CD8-positive, alpha-beta memory T cell (primary cell): ENCODE results near the gene GRID1. TPM values are rescaled to one million over a fixed set of nuclear protein-coding genes. Genes with fewer than 3 reads are reported as not detected.

ENCODE experiments used
- CTCF ChIA-PET: fragments of 350-600 bp; sonication (Branson Sonifier 250); formaldehyde crosslinking; loops from one replicate; lab custom pipeline; 2021; ENCODE audit warnings: antibody characterized with exemption; lab: Charles Lee
- POLR2A ChIA-PET: fragments of 350-600 bp; sonication (Branson Sonifier 250); formaldehyde crosslinking; loops from one replicate; lab custom pipeline; 2021; ENCODE audit warnings: antibody characterized with exemption; lab: Charles Lee
- DNase-seq, 5 donors: peaks; one replicate each; pipeline versions ENCODE4 v3.0.0 to v3.0.0-alpha.2; 2020 to 2022; ENCODE audit warnings: mixed read lengths in 1 of 5
- H3K27ac ChIP-seq: one replicate; pipeline ENCODE4 v1.7.0; 2013; ENCODE audit warnings: low read depth, mild to moderate bottlenecking, low read length, moderate library complexity
- H3K27me3 ChIP-seq: 2 replicates; pipeline ENCODE4 v1.7.0; 2013; ENCODE audit warnings: low read length, mild to moderate bottlenecking; ENCODE audit not compliant: insufficient read depth, poor library complexity, severe bottlenecking
- H3K36me3 ChIP-seq: 2 replicates; pipeline ENCODE4 v1.7.0; 2013; ENCODE audit warnings: mild to moderate bottlenecking, low read length, moderate library complexity; ENCODE audit not compliant: insufficient read depth
- H3K4me1 ChIP-seq: 2 replicates; pipeline ENCODE4 v1.7.0; 2013; ENCODE audit warnings: mild to moderate bottlenecking, low read length, moderate library complexity; ENCODE audit not compliant: insufficient read depth
- H3K4me3 ChIP-seq: 2 replicates; pipeline ENCODE4 v1.7.0; 2013; ENCODE audit warnings: mild to moderate bottlenecking, low read length
- H3K9me3 ChIP-seq: 2 replicates; pipeline ENCODE4 v1.7.0; 2013; ENCODE audit warnings: mild to moderate bottlenecking, low read length
- H3K27ac Mint-ChIP-seq, 8 donors: one replicate each; pipeline ENCODE4 v1.8.0; 2020 to 2021; ENCODE audit warnings: mixed read lengths in 8 of 8, mild to moderate bottlenecking in 6 of 8, inconsistent platforms in 3 of 8, moderate library complexity in 3 of 8
- H3K27me3 Mint-ChIP-seq, 2 donors: one replicate each; pipeline ENCODE4 v1.8.0; 2020 to 2021; ENCODE audit warnings: mixed read lengths in 2 of 2, mild to moderate bottlenecking in 1 of 2, moderate library complexity in 1 of 2
- H3K36me3 Mint-ChIP-seq, 3 donors: one replicate each; pipeline ENCODE4 v1.8.0; 2020 to 2021; ENCODE audit warnings: mixed read lengths in 3 of 3, inconsistent platforms in 1 of 3, mild to moderate bottlenecking in 1 of 3
- H3K4me1 Mint-ChIP-seq, 3 donors: one replicate each; pipeline ENCODE4 v1.8.0; 2020 to 2021; ENCODE audit warnings: mixed read lengths in 3 of 3, inconsistent platforms in 1 of 3, mild to moderate bottlenecking in 1 of 3
- H3K4me3 Mint-ChIP-seq, 7 donors: one replicate each; pipeline ENCODE4 v1.8.0; 2020 to 2021; ENCODE audit warnings: mixed read lengths in 7 of 7, mild to moderate bottlenecking in 6 of 7, moderate library complexity in 4 of 7, inconsistent platforms in 2 of 7
- H3K9me3 Mint-ChIP-seq, 5 donors: one replicate each; pipeline ENCODE4 v1.8.0; 2020 to 2022; ENCODE audit warnings: mixed read lengths in 5 of 5, mild to moderate bottlenecking in 3 of 5, moderate library complexity in 2 of 5, inconsistent platforms in 1 of 5
- polyA plus RNA-seq: library from polyadenylated mRNA; unstranded; fragments of 300-500 nt; fragmentation: Illumina TruSeq; gene quantifications from one replicate; pipeline ENCODE4 v1.2.3, GENCODE V29; 2021
- total RNA-seq, 2 experiments: library from RNA; stranded (reverse); gene quantifications; one replicate each; pipeline ENCODE4 v1.2.3, GENCODE V29; 2021

Gene GRID1
- total and polyA plus RNA-seq, 3 experiments from 2014 or later: not detected

GRCh38 chr10:86223256-86223655 lies 143.3 kb downstream of the GRID1 start:
- no peak overlapping the region for H3K4me3 Mint-ChIP-seq
- H3K4me1 Mint-ChIP-seq: no peaks in the 10 kb centered on the region
- Histone ChIP-seq H3K27me3 (no peaks in the 10 kb centered on the region), H3K27ac (no peak overlapping the region), H3K4me3 (no peak overlapping the region), H3K36me3 (no peaks in the 10 kb centered on the region), H3K4me1 (no peaks in the 10 kb centered on the region), H3K9me3 (no peaks in the 10 kb centered on the region)
- ChIA-PET CTCF (no interaction called here), POLR2A (no interaction called here)
- H3K36me3 Mint-ChIP-seq: no peaks in the 10 kb centered on the region
- peaks cover 0 to 5% of the 10 kb centered on the region in 2 donors for H3K27me3 Mint-ChIP-seq
- no peak overlapping the region for H3K27ac Mint-ChIP-seq
- no peaks in the 10 kb centered on the region for H3K9me3 Mint-ChIP-seq
- DNase-seq: no peak

GRCh38 chr10:86222687-86223086 lies 143.9 kb downstream of the GRID1 start:
- Histone ChIP-seq H3K4me1 (no peaks in the 10 kb centered on the region), H3K36me3 (no peaks in the 10 kb centered on the region), H3K27ac (no peak overlapping the region), H3K27me3 (no peaks in the 10 kb centered on the region), H3K9me3 (no peaks in the 10 kb centered on the region), H3K4me3 (no peak overlapping the region)
- ChIA-PET CTCF (no interaction called here), POLR2A (no interaction called here)
- DNase-seq: no peak
- H3K4me1 Mint-ChIP-seq: no peaks in the 10 kb centered on the region
- H3K4me3 Mint-ChIP-seq: no peak overlapping the region
- H3K36me3 Mint-ChIP-seq: no peaks in the 10 kb centered on the region
- H3K9me3 Mint-ChIP-seq: no peaks in the 10 kb centered on the region
- H3K27ac Mint-ChIP-seq: no peak overlapping the region
- peaks cover 0 to 5% of the 10 kb centered on the region in 2 donors for H3K27me3 Mint-ChIP-seq

GRCh38 chr10:86222336-86222650 lies 144.3 kb downstream of the GRID1 start:
- Mint-ChIP-seq H3K27ac (no peak overlapping the region), H3K9me3 (no peaks in the 10 kb centered on the region), H3K36me3 (no peaks in the 10 kb centered on the region), H3K27me3 (peaks cover 0 to 5% of the 10 kb centered on the region in 2 donors), H3K4me3 (no peak overlapping the region), H3K4me1 (no peaks in the 10 kb centered on the region)
- no peaks in the 10 kb centered on the region for H3K27me3 ChIP-seq
- no peaks in the 10 kb centered on the region for H3K36me3 ChIP-seq
- no peak overlapping the region for H3K4me3 ChIP-seq
- CTCF ChIA-PET: no interaction called here
- H3K9me3 ChIP-seq: no peaks in the 10 kb centered on the region
- H3K27ac ChIP-seq: no peak overlapping the region
- POLR2A ChIA-PET: no interaction called here
- no peaks in the 10 kb centered on the region for H3K4me1 ChIP-seq
- no peak for DNase-seq

GRCh38 chr10:86221442-86222335 lies 144.9 kb downstream of the GRID1 start:
- Mint-ChIP-seq H3K27me3 (peaks cover 0 to 3% of the 10 kb centered on the region in 2 donors), H3K36me3 (no peaks in the 10 kb centered on the region), H3K27ac (no peak overlapping the region), H3K4me1 (no peaks in the 10 kb centered on the region), H3K9me3 (no peaks in the 10 kb centered on the region), H3K4me3 (no peak overlapping the region)
- no peaks in the 10 kb centered on the region for H3K36me3 ChIP-seq
- H3K9me3 ChIP-seq: no peaks in the 10 kb centered on the region
- CTCF ChIA-PET: no interaction called here
- no peaks in the 10 kb centered on the region for H3K4me1 ChIP-seq
- H3K27me3 ChIP-seq: no peaks in the 10 kb centered on the region
- H3K4me3 ChIP-seq: no peak overlapping the region
- no peak for DNase-seq
- H3K27ac ChIP-seq: no peak overlapping the region
- POLR2A ChIA-PET: no interaction called here

- no peaks in the 10 kb centered on the region for H3K27me3 ChIP-seq
- no peak for DNase-seq
- H3K27ac ChIP-seq: no peak overlapping the region
- H3K4me3 Mint-ChIP-seq: no peak overlapping the region
- no peaks in the 10 kb centered on the region for H3K9me3 Mint-ChIP-seq
- no peaks in the 10 kb centered on the region for H3K4me1 Mint-ChIP-seq
- ChIA-PET POLR2A (no interaction called here), CTCF (no interaction called here)
- no peaks in the 10 kb centered on the region for H3K4me1 ChIP-seq
- no peak overlapping the region for H3K27ac Mint-ChIP-seq
- no peaks in the 10 kb centered on the region for H3K36me3 Mint-ChIP-seq
- no peaks in the 10 kb centered on the region for H3K36me3 ChIP-seq
- peaks cover 0 to 7% of the 10 kb centered on the region in 2 donors for H3K27me3 Mint-ChIP-seq
- H3K9me3 ChIP-seq: no peaks in the 10 kb centered on the region
- H3K4me3 ChIP-seq: no peak overlapping the region
Observed at GRCh38 chr10:86220626-86221025, 146.0 kb downstream of the GRID1 start.

GRCh38 chr10:86219271-86219670 lies 147.3 kb downstream of the GRID1 start:
- no peak overlapping the region for H3K27ac ChIP-seq
- Mint-ChIP-seq H3K9me3 (no peaks in the 10 kb centered on the region), H3K36me3 (no peaks in the 10 kb centered on the region)

GRCh38 chr10:86218842-86219241 lies 147.8 kb downstream of the GRID1 start:
- no peaks in the 10 kb centered on the region for H3K36me3 ChIP-seq
- no peak overlapping the region for H3K27ac ChIP-seq
- H3K9me3 ChIP-seq: no peaks in the 10 kb centered on the region
- H3K27me3 Mint-ChIP-seq: peaks cover 3 to 9% of the 10 kb centered on the region in 2 donors
- DNase-seq: no peak
- H3K9me3 Mint-ChIP-seq: no peaks in the 10 kb centered on the region
- H3K27ac Mint-ChIP-seq: peak overlapping the region in 1 of 8 donors; percentile 30
- H3K4me1 Mint-ChIP-seq: no peaks in the 10 kb centered on the region
- ChIA-PET POLR2A (no interaction called here), CTCF (no interaction called here)
- H3K4me3 Mint-ChIP-seq: no peak overlapping the region
- H3K4me3 ChIP-seq: no peak overlapping the region
- H3K4me1 ChIP-seq: no peaks in the 10 kb centered on the region
- no peaks in the 10 kb centered on the region for H3K27me3 ChIP-seq
- H3K36me3 Mint-ChIP-seq: no peaks in the 10 kb centered on the region

More at GRCh38 chr10:86219271-86219670, 147.3 kb downstream of the GRID1 start:
- DNase-seq: no peak
- H3K4me1 ChIP-seq: no peaks in the 10 kb centered on the region
- Mint-ChIP-seq H3K27me3 (peaks cover 1 to 9% of the 10 kb centered on the region in 2 donors), H3K4me3 (no peak overlapping the region), H3K4me1 (no peaks in the 10 kb centered on the region), H3K27ac (no peak overlapping the region)
- H3K4me3 ChIP-seq: no peak overlapping the region
- no peaks in the 10 kb centered on the region for H3K9me3 ChIP-seq
- POLR2A ChIA-PET: no interaction called here
- no peaks in the 10 kb centered on the region for H3K36me3 ChIP-seq
- H3K27me3 ChIP-seq: no peaks in the 10 kb centered on the region
- CTCF ChIA-PET: no interaction called here

GRCh38 chr10:86218160-86218559 lies 148.4 kb downstream of the GRID1 start:
- POLR2A ChIA-PET: no interaction called here

More at GRCh38 chr10:86218160-86218559, 148.4 kb downstream of the GRID1 start:
- Mint-ChIP-seq H3K4me1 (no peaks in the 10 kb centered on the region), H3K27ac (no peak overlapping the region), H3K27me3 (peaks cover 3 to 9% of the 10 kb centered on the region in 2 donors), H3K9me3 (no peaks in the 10 kb centered on the region), H3K36me3 (no peaks in the 10 kb centered on the region), H3K4me3 (no peak overlapping the region)
- DNase-seq: no peak
- CTCF ChIA-PET: no interaction called here
- H3K4me3 ChIP-seq: no peak overlapping the region
- no peak overlapping the region for H3K27ac ChIP-seq
- H3K4me1 ChIP-seq: no peaks in the 10 kb centered on the region
- no peaks in the 10 kb centered on the region for H3K9me3 ChIP-seq
- H3K36me3 ChIP-seq: no peaks in the 10 kb centered on the region
- no peaks in the 10 kb centered on the region for H3K27me3 ChIP-seq
